ENCODE results near the gene CRTAC1. TPM values are rescaled to one million over a fixed set of nuclear protein-coding genes. Genes with fewer than 3 reads are reported as not detected.

The CRTAC1 gene
- polyA plus RNA-seq, 3 donors: not detected

DNA sequence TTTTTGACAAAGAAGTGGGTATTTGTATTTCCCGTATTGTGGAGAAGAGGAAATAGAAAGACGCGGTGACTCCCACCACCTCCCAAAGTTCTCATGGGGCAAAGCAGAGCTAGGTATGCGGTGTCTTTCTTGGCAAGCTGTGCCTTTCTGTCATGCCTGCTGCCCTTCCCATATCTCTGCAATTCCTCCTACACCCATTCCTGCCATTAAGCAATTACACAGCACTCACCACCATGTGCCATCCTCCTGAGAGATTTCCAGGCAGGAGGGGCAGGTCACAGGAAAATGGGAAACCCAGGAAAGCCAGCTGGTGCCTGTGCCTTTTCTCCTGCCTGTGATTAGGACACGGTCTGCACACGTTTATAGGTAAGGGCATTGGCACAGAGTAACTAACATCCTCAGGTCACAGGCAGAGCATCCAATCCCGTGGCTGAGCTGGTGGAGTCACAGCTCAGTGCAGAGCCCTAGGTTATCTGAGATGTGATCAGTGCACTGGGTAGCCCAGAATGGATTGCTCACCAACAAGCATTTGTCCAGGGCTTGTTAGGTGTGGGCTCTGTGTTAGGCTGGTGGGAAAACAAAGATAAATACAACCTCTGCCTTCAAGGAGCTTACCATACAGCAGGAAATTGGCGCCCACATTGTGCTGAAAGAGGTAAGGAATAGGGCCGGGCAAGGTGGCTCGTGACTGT, 9.4 kb upstream of the CRTAC1 start:
- Histone ChIP-seq H3K9ac (ENCODE audit: insufficient read depth, low read length, poor library complexity, severe bottlenecking) (no peak overlapping the region), H4K20me1 (ENCODE audit: insufficient read depth, low read length) (no peaks in the 10 kb centered on the region), H3K27ac (ENCODE audit: low read depth in 1 of 2, low read length in 2 of 2) (no peak overlapping the region), H3K4me3 (replicated peaks in 1 of 3; ENCODE audit: low read depth in 2 of 3, low read length in 3 of 3) (no peak overlapping the region), H3K4me2 (replicated peaks; ENCODE audit: extremely low read depth, low read length, poor library complexity, severe bottlenecking) (no peak overlapping the region), H3K79me2 (ENCODE audit: insufficient read depth, low read length) (no peaks in the 10 kb centered on the region), H3K36me3 (replicated peaks in 1 of 2; ENCODE audit: control insufficient read depth in 1 of 2, insufficient read depth in 2 of 2, low read length in 2 of 2) (no peaks in the 10 kb centered on the region), H3K27me3 (ENCODE audit: control insufficient read depth in 2 of 2, insufficient read depth in 2 of 2, low read length in 2 of 2) (peaks cover 35 to 64% of the 10 kb centered on the region in 2 donors), H3K9me3 (replicated peaks in 1 of 2; ENCODE audit: control insufficient read depth in 1 of 2, insufficient read depth in 1 of 2, low read length in 2 of 2) (peaks cover 0 to 7% of the 10 kb centered on the region in 2 donors), H3K4me1 (ENCODE audit: control insufficient read depth in 1 of 2, insufficient read depth in 2 of 2, low read length in 2 of 2) (no peaks in the 10 kb centered on the region), H2AFZ (ENCODE audit: insufficient read depth, low read depth, low read length, poor library complexity, severe bottlenecking) (no peak overlapping the region)
- Mint-ChIP-seq H3K4me1 (no peaks in the 10 kb centered on the region), H3K36me3 (no peaks in the 10 kb centered on the region), H3K4me3 (peak overlapping the region in 1 of 2 donors; percentile 58), H3K27ac (peak overlapping the region in 1 of 7 donors; percentile 44), H3K9me3 (peaks cover 0 to 4% (median 0%) of the 10 kb centered on the region in 7 donors), H3K27me3 (ENCODE audit: low read depth in 3 of 3) (peaks cover 55 to 78% (median 64%) of the 10 kb centered on the region in 3 donors)
- TF ChIP-seq, protein P1, sequence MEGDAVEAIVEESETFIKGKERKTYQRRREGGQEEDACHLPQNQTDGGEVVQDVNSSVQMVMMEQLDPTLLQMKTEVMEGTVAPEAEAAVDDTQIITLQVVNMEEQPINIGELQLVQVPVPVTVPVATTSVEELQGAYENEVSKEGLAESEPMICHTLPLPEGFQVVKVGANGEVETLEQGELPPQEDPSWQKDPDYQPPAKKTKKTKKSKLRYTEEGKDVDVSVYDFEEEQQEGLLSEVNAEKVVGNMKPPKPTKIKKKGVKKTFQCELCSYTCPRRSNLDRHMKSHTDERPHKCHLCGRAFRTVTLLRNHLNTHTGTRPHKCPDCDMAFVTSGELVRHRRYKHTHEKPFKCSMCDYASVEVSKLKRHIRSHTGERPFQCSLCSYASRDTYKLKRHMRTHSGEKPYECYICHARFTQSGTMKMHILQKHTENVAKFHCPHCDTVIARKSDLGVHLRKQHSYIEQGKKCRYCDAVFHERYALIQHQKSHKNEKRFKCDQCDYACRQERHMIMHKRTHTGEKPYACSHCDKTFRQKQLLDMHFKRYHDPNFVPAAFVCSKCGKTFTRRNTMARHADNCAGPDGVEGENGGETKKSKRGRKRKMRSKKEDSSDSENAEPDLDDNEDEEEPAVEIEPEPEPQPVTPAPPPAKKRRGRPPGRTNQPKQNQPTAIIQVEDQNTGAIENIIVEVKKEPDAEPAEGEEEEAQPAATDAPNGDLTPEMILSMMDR (IDR thresholded peaks at IDR 0.05): no peak
- intact Hi-C loops (cut with micrococcal nuclease): loop anchor here (2.0 to 5.0 kb wide), 2 partner anchors 123 to 125 kb away; no protein-coding TSS in a partner anchor
- no peak for DNase-seq
- WGBS (ENCODE audit: insufficient coverage): 64% methylated on average over 7 of the region's 10 CpGs

DNA sequence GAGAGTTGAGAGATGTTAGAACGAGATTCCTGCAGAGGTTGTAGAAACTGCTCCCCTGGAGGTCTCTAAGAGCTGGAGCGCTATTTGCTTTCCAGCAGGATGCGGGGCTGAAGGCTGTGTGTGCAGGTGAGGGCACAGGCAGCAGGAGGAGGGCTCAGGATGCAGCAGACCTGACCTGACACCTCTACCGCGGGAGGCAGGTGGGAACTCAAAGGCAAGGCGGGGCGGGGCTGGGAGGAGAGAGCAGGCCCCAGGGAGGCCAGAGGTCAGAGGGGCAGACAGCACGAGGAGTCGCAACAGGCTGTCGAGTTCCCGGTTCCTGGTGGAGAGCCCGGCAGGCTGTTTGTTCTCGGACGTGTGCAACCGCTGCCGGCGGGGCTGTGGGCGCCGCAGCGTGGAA, 7.9 kb upstream of the CRTAC1 start:
- Histone ChIP-seq H3K4me2 (replicated peaks; ENCODE audit: extremely low read depth, low read length, poor library complexity, severe bottlenecking) (no peak overlapping the region), H3K27me3 (ENCODE audit: control insufficient read depth in 2 of 2, insufficient read depth in 2 of 2, low read length in 2 of 2) (peaks cover 49 to 80% of the 10 kb centered on the region in 2 donors), H3K9me3 (replicated peaks in 1 of 2; ENCODE audit: control insufficient read depth in 1 of 2, insufficient read depth in 1 of 2, low read length in 2 of 2) (peaks cover 0 to 7% of the 10 kb centered on the region in 2 donors), H3K9ac (ENCODE audit: insufficient read depth, low read length, poor library complexity, severe bottlenecking) (no peak overlapping the region), H3K4me1 (ENCODE audit: control insufficient read depth in 1 of 2, insufficient read depth in 2 of 2, low read length in 2 of 2) (no peaks in the 10 kb centered on the region), H3K79me2 (ENCODE audit: insufficient read depth, low read length) (no peaks in the 10 kb centered on the region), H2AFZ (ENCODE audit: insufficient read depth, low read depth, low read length, poor library complexity, severe bottlenecking) (no peak overlapping the region), H4K20me1 (ENCODE audit: insufficient read depth, low read length) (no peaks in the 10 kb centered on the region), H3K36me3 (replicated peaks in 1 of 2; ENCODE audit: control insufficient read depth in 1 of 2, insufficient read depth in 2 of 2, low read length in 2 of 2) (no peaks in the 10 kb centered on the region), H3K27ac (ENCODE audit: low read depth in 1 of 2, low read length in 2 of 2) (no peak overlapping the region), H3K4me3 (replicated peaks in 1 of 3; ENCODE audit: low read depth in 2 of 3, low read length in 3 of 3) (no peak overlapping the region)
- Mint-ChIP-seq H3K4me3 (peak overlapping the region in 1 of 2 donors; percentile 71), H3K27me3 (ENCODE audit: low read depth in 3 of 3) (peaks cover 59 to 81% (median 65%) of the 10 kb centered on the region in 3 donors), H3K27ac (no peak overlapping the region), H3K4me1 (no peaks in the 10 kb centered on the region), H3K36me3 (no peaks in the 10 kb centered on the region), H3K9me3 (peaks cover 0 to 3% (median 0%) of the 10 kb centered on the region in 7 donors)
- intact Hi-C loops (cut with micrococcal nuclease): no loop called here
- DNase-seq: no peak
- TF ChIP-seq, protein P1 (IDR thresholded peaks at IDR 0.05): no peak
- WGBS (ENCODE audit: insufficient coverage): 10% methylated on average over 19 of the region's 20 CpGs
